ENCODE measurements around the gene SHH. TPM values are rescaled to one million over a fixed set of nuclear protein-coding genes. Genes with fewer than 3 reads are reported as not detected.

The SHH gene
- polyA plus RNA-seq, 1 donor from 2014 or later: 1.5 TPM

GRCh38 chr7:155798673-155799439 lies 13.4 kb downstream of the SHH start:
- H3K27ac ChIP-seq (ENCODE audit: low read length): no peak overlapping the region
- H3K4me3 ChIP-seq (ENCODE audit: low read length): no peak overlapping the region
- no peaks in the 10 kb centered on the region for H3F3A ChIP-seq (ENCODE audit: insufficient read depth, low read length, poor library complexity, severe bottlenecking)
- no peaks in the 10 kb centered on the region for H3K79me2 ChIP-seq (replicated peaks; ENCODE audit: insufficient read depth, low read length)
- H3K9ac ChIP-seq (ENCODE audit: low read length): no peak overlapping the region
- H3K27me3 ChIP-seq (ENCODE audit: insufficient read depth, low read depth, low read length): peaks cover 65% of the 10 kb centered on the region
- no peaks in the 10 kb centered on the region for H3K9me2 ChIP-seq (ENCODE audit: insufficient read depth, low read length)
- H2AFZ ChIP-seq (ENCODE audit: low read depth, low read length): no peak overlapping the region
- no peaks in the 10 kb centered on the region for H4K20me1 ChIP-seq (ENCODE audit: insufficient read depth)
- TF ChIP-seq, protein P1, sequence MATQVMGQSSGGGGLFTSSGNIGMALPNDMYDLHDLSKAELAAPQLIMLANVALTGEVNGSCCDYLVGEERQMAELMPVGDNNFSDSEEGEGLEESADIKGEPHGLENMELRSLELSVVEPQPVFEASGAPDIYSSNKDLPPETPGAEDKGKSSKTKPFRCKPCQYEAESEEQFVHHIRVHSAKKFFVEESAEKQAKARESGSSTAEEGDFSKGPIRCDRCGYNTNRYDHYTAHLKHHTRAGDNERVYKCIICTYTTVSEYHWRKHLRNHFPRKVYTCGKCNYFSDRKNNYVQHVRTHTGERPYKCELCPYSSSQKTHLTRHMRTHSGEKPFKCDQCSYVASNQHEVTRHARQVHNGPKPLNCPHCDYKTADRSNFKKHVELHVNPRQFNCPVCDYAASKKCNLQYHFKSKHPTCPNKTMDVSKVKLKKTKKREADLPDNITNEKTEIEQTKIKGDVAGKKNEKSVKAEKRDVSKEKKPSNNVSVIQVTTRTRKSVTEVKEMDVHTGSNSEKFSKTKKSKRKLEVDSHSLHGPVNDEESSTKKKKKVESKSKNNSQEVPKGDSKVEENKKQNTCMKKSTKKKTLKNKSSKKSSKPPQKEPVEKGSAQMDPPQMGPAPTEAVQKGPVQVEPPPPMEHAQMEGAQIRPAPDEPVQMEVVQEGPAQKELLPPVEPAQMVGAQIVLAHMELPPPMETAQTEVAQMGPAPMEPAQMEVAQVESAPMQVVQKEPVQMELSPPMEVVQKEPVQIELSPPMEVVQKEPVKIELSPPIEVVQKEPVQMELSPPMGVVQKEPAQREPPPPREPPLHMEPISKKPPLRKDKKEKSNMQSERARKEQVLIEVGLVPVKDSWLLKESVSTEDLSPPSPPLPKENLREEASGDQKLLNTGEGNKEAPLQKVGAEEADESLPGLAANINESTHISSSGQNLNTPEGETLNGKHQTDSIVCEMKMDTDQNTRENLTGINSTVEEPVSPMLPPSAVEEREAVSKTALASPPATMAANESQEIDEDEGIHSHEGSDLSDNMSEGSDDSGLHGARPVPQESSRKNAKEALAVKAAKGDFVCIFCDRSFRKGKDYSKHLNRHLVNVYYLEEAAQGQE (IDR thresholded peaks at IDR 0.05; ENCODE audit: borderline replicate concordance): no peak
- TF ChIP-seq SMC3 (conservative IDR thresholded peaks at IDR 0.05; ENCODE audit: poor library complexity) (no peak), TAF1 (IDR thresholded peaks at IDR 0.05; ENCODE audit: low read depth) (no peak), MXI1 (conservative IDR thresholded peaks at IDR 0.05; ENCODE audit: poor library complexity, severe bottlenecking) (no peak), CTCF (IDR thresholded peaks at IDR 0.05; ENCODE audit: poor library complexity, severe bottlenecking) (no peak), RAD21 (conservative IDR thresholded peaks at IDR 0.05) (no peak), EP300 (conservative IDR thresholded peaks at IDR 0.05; ENCODE audit: poor library complexity, severe bottlenecking) (no peak), POLR2AphosphoS5 (IDR thresholded peaks at IDR 0.05) (no peak), EZH2 (IDR thresholded peaks at IDR 0.05; ENCODE audit: borderline replicate concordance, insufficient read depth, low read length, poor library complexity, severe bottlenecking) (no peak)
- no peaks in the 10 kb centered on the region for H3K9me3 ChIP-seq (ENCODE audit: low read length)
- no peak overlapping the region for H3K4me2 ChIP-seq (ENCODE audit: low read length)
- no peaks in the 10 kb centered on the region for H3K36me3 ChIP-seq (ENCODE audit: insufficient read depth, low read length)

GRCh38 chr7:155797262-155798250 lies 14.7 kb downstream of the SHH start:
- Histone ChIP-seq H4K20me1 (ENCODE audit: insufficient read depth) (no peaks in the 10 kb centered on the region), H3K79me2 (replicated peaks; ENCODE audit: insufficient read depth, low read length) (no peaks in the 10 kb centered on the region), H3K9me2 (ENCODE audit: insufficient read depth, low read length) (no peaks in the 10 kb centered on the region), H3F3A (ENCODE audit: insufficient read depth, low read length, poor library complexity, severe bottlenecking) (no peaks in the 10 kb centered on the region), H3K4me3 (ENCODE audit: low read length) (no peak overlapping the region), H3K4me2 (ENCODE audit: low read length) (no peak overlapping the region), H3K27ac (ENCODE audit: low read length) (no peak overlapping the region), H2AFZ (ENCODE audit: low read depth, low read length) (no peak overlapping the region), H3K36me3 (ENCODE audit: insufficient read depth, low read length) (no peaks in the 10 kb centered on the region), H3K27me3 (ENCODE audit: insufficient read depth, low read depth, low read length) (peaks cover 52% of the 10 kb centered on the region), H3K9me3 (ENCODE audit: low read length) (no peaks in the 10 kb centered on the region), H3K9ac (ENCODE audit: low read length) (no peak overlapping the region)
- TF ChIP-seq SMC3 (conservative IDR thresholded peaks at IDR 0.05; ENCODE audit: poor library complexity) (no peak), TAF1 (IDR thresholded peaks at IDR 0.05; ENCODE audit: low read depth) (no peak), EZH2 (IDR thresholded peaks at IDR 0.05; ENCODE audit: borderline replicate concordance, insufficient read depth, low read length, poor library complexity, severe bottlenecking) (no peak), POLR2AphosphoS5 (IDR thresholded peaks at IDR 0.05) (no peak), RAD21 (conservative IDR thresholded peaks at IDR 0.05) (no peak), CTCF (IDR thresholded peaks at IDR 0.05; ENCODE audit: poor library complexity, severe bottlenecking) (no peak), MXI1 (conservative IDR thresholded peaks at IDR 0.05; ENCODE audit: poor library complexity, severe bottlenecking) (no peak), EP300 (conservative IDR thresholded peaks at IDR 0.05; ENCODE audit: poor library complexity, severe bottlenecking) (no peak)
- TF ChIP-seq, protein P1 (IDR thresholded peaks at IDR 0.05; ENCODE audit: borderline replicate concordance): no peak
